Bone marrow (tissue), 2 donors: Measurements from ENCODE around the gene MT1M.
A peak's percentile ranks its signal among the peaks of the same experiment; 100 is the strongest.
"Not testable (repeated sequence)": the region's sequence is repeated elsewhere in the genome, so short reads cannot be mapped to it uniquely, and the experiment has no call there.

ENCODE experiments used
- DNase-seq, 2 donors: peaks; one replicate each; lab custom pipeline; 2025; lab: John Stamatoyannopoulos, UW

Gene MT1M

DNA sequence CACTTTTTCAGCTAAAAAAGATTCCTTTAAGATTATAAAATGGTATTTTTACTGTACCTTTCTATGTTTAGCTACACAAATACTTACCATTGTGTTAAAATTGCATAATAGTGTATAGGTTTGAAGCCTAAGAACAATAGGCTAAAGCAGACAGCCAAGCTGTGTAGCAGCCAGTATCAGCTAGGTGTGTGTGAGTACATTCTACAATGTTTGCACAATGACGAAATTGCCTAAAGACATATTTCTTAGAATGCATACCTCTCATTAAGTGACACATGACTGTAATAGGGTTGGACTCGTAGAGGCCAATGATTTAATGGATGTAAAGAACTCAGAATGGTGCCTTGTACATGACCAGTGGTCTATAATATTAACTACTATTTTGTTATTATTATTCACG lies 17.4 kb downstream of the MT1M start:
- DNase-seq: no peak

DNA sequence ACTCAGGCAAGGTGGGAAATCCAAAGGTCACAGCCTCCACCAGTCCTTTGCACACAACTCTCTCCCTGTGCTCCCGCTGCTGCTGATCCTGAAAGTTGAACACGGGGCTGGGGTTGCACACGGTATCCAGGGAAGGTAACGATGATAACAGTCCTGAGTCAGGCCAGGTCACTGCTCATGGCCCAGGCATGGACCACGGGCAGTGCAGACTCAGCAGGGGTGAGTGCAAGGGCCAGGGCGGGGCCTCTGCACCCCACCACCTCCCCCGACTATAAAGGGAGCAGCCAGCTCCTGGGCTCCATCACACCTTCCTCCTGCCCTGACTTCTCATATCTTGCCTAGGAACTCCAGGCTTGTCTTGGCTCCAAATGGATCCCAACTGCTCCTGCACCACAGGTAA lies 19.1 kb downstream of the MT1M start, which contains the start of gene MT1B:
TSS of gene MT1B (plus strand) at position 301 of the 400 bp plus-strand sequence. CDS start at position 369, 68 bp downstream.
- DNase-seq: no peak

DNA sequence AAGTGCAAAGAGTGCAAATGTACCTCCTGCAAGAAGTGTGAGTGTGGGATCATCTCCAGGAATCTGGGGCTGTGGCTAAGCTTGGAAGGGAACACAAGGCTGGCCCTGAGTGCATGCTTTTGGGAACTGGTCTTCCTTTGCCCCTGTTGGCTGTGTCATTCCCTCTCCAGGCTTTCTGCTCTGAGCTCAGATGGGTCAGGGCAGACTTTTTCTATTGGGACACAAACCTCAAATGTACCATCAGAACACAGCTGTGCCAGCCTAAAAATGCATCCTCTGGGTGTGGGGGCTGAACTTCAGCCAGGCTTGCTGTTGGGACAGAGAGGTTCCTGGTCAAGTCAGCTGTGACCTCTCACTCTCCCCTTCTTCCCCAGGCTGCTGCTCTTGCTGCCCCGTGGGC lies 20.1 kb downstream of the MT1M start:
- DNase-seq: no peak

DNA sequence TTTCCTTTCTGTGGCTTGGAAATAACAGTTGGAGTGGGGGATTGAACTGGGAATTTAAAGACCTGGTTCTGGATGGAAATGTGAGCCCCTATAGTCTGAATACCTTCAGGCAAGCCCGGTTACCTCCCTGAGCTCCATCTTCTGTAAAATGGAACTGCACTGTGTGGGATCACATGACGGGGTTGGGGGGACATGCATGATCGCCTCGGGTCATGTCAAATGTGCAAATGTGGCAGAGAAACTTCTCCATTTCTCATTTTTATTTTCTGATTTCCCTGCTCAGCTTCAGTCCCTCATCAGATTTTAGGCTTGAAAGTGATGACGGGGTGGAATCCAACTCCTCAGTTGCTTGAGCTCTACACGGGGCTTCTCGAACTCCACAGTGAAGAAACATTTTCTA lies 20.8 kb downstream of the MT1M start:
- DNase-seq: no peak

DNA sequence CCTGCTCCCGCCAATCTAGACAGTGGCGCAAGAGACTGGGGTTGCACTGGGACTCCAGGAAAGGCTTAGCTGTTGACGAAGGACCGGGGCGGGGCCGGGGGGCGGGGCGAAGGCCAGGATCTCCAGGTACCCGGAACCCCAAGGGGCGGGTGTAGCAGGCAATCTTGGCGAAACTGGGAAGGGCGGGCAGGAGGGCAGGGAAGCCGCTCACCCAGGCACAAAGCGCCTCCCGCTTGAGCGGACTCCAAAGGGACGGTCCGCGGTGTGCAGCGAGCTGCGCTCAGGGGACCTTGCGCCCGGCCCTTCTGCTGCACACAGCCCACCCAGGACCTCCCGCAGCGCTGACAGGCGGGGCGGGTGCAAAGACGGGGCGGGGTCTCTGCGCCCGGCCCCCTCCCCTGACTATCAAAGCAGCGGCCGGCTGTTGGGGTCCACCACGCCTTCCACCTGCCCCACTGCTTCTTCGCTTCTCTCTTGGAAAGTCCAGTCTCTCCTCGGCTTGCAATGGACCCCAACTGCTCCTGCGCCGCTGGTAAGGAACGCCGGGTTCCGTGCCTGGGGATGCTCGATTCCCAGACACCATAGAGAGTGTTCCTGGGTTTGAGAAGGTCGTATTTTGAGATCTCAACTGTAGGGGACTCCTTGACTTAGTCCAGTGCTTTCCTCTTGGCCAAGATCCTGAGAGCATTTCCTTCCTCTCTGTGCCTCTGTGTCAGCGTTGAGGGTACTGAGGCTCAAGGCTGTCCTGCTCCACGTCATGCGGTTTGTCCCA lies 25.3 kb downstream of the MT1M start, which contains the start of gene MT1F:
TSS of gene MT1F (plus strand) at position 405 of the 772 bp plus-strand sequence. CDS start at position 505, 100 bp downstream.
- DNase-seq: peak in 1 of 2 donors; percentile 57

DNA sequence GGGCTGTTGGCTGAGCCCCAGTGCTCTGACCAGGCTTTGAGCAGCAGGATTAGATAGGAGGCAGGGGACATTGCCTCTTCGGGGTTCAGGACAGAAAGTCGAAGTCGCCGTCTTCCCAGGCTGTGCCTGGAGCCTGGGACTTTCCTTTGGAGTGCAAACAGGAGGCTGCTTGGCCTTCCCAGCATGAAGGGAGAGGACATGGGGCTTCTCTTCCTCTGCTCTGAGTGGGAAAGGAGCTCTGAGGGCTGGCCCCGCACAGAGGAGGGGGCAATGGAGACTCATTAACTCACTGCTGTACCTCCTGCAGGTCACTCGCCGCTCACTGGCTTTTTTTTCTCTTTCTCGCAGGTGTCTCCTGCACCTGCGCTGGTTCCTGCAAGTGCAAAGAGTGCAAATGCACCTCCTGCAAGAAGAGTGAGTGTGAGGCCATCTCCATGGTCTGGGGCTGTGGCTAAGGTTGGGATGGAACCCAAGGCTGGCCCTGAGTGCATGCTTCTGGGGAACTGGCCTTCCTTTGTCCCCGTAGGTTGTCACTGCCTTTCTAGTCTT lies 25.9 kb downstream of the MT1M start:
- DNase-seq: no peak

DNA sequence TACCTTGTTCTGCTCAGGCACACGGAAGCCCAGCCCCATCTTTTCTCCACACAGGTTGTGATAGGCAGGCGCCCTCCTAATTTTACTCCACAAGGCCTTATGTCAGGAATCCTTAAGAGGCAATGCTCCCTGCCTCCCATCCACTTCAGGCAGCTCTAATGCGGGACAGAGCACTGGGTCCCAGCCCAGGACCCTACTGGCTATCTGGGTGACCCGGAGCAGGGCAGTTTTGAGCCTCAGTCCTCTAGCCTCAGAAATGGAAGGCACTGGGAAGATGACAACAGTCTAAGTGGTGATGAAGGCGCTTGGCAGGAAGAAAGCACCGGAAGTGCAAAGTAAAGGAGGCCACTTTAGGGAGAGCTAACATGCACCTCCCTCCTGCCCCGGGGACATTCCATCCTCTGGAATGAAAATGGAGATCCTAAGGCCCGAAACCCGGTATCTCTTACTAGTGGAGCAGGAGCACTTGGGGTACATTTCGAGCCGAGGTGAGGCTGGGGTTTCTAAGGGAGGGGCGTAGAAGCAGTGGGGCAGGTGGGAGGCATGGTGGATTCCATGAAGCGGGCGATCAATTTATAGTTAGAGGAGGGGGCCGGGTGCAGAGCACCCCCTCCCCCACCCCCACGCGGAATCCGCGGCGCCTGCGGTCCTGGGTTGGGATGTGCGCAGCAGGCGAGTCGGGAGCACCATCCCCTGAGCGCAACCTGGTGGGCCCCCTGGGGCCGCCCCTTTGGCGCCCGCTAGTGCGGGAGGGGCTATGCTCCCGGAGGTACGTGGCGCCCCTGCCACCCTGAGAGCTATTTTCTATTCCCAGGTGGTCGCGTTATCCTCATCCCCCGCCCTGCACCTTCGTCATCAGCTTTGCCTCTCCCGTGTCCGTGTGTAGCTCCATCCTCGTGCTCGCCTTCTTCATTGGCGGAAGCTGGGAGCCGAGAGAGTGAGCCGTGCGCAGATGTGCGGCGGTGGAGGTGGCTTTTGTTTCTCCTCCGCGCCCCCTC lies 30.2 kb downstream of the MT1M start:
- no peak for DNase-seq

DNA sequence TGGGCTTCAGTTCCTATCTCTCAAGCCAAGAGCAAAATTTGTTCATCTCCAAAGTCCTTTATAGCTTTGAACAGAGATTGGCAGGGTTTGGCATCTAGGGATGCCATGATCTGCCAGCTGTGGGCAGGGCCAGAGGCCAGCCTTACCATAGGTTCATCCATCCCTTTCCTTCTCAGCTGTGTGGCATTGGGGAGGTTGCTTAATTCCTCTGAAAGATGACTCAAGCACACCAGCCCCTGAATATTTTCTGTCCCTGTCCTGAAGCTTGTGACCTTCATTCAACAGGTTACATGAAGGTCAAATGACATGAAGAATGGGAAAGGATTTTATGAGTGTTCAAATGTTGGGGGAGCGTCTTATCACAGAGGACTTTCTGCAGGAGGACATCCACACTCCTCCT lies 32.0 kb downstream of the MT1M start:
- no peak for DNase-seq

DNA sequence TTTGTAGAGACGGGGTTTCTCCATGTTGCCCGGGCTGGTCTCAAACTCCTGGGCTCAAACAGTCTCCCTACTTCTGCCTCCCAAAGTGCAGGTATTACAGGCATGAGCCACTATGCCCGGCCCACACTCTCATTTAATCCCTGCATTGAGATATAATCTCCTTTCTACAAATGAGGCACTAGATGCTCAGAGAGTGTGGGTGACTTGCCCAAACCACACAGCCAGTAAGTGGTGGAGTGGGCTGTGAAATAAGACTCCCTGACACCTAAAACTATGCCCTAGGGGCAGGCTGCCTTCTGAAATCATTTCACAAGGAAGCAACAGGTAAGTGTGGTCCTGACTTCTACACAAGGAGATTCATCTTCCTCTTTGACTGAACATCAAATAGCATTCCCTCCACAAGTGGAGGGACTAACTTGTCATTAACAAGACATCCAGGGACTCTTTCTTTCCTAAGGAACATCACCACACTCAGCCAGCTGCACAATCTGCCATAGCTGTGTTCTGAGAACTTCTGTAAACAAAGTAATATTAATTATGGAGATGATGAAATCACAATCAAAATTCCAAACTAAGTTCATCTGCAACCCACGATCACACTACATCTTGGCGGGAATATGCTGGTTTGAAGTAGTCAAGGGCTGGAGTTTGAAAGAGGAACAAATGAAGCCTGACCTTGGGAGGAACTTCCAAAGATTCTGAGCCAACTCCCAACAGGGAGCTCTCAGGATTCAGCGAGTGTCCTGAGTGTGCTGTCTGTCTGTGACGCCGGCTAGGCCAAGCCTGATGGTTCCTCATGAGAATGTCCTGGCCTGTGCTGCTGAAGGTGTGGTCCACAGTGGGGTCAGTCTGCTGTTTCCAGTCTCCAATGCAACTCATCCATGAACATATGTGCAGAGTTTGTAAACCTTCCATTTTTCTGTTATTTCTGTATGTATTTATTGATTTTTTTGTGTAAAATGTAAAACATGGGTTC lies 33.1 kb downstream of the MT1M start:
- DNase-seq: not testable (repeated sequence)

DNA sequence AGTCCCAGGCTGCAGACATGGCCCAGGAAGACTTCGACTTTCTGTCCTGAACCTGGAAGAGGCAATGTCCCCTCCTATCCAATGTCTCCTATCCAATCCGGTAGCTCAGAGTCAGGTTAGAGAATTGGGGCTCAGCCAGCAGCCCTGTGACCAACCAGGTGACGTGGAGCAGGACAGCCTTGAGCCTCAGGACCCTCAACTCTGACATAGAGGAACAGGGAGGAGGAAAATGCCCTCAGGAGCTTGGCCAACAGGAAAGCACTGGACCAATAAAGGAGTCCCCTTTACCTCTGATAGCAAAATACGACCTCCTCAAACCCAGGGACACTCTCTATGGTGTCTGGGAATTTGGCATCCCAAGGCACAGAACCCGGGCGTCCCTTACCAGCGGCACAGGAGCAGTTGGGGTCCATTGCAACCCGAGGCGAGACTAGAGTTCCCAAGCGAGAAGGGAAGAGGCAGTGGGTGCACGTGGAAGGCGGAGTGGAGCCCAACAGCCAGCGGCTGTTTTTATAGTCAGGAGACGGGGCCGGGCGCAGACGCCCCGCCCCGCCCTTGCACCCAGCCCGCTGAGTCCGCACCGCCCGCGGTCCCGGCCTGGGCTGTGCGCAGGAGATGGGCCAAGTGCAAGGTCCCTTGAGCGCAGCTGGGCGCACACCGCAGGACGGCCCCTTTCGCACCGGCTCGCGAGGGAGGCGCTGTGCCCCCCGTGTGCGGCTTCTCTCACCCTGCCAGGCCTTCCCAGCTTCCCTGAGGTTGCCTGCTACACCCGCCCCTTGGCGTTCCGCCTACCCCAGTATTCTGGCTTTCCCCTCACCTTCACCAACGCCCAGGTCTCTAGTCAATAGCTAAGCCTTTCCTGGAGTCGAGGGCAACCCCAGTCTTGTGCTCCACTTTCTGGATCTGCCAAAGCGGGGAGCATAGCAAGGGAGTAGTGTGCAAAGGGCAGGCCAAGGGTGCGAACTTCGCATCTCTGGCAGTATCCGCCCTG lies 35.4 kb downstream of the MT1M start, which contains the start of gene MT1G:
TSS of gene MT1G (minus strand) at position 485 of the 991 bp plus-strand sequence. CDS start at position 413, 72 bp downstream.
- DNase-seq: no peak

DNA sequence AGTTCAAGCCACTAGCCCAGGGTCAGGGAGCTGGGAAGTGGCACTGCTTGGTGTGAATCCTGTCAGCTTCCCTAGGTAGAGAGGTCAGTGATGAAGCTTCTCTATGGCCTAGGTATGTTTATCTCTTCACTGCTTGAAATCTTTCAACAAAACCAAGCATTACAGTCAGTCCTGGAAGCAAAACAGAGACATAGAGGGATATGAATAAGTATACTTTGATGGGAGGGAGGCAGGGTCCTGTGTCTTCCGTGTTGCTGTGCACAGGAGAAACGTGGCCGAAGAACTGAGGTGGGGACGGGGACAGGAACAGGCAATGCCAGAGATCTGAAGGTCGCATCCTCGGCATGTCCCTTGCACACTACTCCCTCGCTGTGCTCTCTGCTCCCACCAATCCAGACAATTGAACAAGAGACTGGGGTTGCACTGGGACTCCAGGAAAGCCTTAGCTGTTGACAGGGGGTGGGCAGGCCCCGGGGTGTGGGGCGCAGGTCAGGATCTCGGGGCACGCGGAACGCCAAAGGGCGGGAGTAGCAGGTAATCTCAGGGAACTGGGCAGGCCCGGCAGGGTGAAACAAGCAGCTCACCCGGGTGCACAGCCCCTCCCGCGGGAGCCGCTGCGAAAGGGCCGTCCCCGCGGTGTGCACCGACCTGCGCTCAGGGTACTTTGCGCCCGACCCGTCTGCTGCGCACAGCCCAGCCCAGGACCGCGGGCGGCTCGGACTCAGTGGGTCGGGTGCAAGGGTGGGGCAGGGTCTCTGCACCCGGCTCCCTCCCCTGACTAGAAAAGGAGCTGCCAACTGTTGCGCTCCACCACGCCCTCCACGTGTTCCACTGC lies 36.8 kb downstream of the MT1M start, which contains the start of gene MT1H:
TSS of gene MT1H (plus strand) at position 810 of the 835 bp plus-strand sequence. CDS start 71 bp downstream, outside the sequence.
- DNase-seq: no peak

DNA sequence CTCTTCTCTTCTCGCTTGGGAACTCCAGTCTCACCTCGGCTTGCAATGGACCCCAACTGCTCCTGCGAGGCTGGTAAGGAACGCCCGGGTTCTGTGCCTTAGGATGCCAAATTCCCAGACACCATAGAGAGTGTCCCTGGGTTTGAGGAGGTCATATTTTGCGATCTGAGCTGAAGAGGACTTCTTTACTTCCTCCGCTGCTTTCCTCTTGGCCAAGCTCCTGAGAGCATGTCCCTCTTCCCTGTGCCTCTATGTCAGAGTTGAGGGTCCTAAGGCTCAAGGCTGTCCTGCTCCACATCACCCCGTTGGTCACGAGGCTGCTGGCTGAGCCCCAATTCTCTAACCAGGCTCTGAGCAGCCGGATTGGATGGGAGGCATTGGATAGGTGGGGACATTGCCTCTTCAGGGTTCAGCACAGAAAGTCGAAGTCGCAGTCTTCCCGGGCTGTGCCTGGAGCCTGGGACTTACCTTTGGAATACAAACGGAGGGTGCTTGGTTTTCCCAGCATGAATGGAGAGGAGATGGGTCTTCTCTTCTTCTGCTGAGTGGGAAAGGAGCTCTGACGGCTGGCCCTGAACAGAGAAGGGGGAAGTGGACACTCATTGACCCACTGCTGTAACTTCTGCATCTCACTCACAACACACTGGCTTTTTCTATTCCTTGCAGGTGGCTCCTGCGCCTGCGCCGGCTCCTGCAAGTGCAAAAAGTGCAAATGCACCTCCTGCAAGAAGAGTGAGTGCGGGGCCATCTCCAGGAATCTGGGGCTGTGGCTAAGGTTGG lies 37.6 kb downstream of the MT1M start:
- DNase-seq: no peak

DNA sequence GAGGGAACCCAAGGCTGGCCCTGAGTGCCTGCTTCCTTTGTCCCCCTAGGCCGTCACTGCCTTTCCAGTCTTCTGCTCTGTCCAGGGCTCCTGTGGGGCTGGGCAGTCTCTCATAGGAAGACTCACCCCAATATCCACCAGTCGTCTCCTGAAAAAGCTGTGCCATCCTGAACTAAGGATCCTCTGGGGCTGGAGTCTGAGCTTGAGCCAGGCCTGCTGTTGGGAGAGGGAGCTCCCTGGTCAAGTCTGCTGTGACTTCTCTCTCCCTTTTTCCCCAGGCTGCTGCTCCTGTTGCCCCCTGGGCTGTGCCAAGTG lies 38.1 kb downstream of the MT1M start:
- no peak for DNase-seq

DNA sequence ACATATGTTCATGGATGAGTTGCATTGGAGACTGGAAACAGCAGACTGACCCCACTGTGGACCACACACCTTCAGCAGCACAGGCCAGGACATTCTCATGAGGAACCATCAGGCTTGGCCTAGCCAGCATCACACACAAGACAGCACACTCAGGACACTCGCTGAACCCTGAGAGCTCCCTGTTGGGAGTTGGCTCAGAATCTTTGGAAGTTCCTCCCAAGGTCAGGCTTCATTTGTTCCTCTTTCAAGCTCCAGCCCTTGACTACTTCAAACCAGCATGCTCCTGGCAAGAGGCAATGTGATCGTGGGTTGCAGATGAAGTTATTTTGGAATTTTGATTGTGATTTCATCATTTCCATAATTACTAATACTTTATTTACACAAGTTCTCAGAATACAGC lies 39.2 kb downstream of the MT1M start:
- DNase-seq: not testable (repeated sequence)

DNA sequence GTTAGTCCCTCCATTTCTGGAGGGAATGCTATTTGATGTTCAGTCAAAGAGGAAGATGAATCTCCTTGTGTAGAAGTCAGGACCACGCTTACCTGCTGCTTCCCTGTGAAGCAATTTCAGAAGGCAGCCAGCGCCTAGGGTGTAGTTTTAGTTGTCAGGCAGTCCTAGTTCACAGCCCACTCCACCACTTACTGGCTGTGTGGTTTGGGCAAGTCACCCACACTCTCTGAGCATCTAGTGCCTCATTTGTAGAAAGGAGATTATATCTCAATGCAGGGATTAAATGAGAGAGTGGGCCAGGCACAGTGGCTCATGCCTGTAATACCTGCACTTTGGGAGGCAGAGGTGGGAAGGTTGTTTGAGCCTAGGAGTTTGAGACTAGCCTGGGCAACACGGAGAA lies 39.7 kb downstream of the MT1M start:
- not testable (repeated sequence) for DNase-seq

DNA sequence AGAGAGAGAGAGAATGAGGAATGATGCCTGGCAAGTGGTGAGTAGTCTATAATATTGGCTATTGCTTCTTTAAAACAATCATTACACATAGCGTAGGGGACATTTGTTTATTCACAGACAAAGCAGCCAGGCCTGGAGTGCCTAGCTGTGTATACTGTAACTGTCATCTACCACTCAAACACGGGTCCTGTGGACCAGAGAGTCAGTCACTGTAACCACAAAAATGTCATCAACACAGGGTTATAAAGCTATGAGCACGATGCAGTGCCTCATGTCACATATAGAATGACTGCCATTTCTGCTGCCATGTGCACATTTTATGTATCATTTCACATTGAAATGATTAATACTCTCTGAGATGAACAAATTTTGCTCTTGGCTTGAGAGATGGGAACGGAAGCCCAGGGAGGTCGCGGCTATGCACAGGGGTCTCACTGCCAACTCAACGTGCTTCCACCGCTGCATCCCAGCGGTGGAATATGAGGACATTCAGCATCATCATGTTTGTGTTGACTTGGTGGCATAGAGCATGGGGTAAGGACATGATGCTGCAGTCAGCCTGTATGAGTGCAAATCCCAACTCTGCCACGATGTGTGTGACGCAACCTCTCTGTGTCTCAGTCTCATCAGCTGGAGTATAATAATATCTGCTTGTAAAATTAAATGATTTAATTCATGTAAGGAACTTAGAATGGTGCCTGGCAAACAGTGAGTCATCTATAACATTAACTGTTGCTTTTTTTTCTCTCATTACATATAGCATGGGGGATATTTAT lies 40.5 kb downstream of the MT1M start:
- no peak for DNase-seq

DNA sequence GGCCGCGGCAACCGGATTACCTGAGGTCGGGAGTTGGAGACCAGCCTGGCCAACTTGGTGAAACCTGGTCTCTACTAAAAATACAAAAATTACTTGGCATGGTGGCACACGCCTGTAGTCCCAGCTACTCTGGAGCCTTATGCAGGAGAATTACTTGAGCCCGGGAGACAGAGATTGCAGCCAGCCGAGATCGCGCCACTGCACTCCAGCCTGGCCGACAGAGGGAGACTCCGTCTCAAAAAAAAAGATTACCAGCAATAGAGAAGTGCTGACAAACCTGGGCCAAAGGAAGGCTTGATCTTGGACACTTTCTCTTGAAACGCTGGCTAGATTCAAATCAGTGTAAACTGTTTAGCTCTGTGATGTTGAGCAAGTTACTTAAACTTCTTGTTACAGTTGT lies 41.5 kb downstream of the MT1M start:
- DNase-seq: peak in 1 of 2 donors; percentile 27
